ENCODE data around the gene ANKRD11.
"Not testable (repeated sequence)": the region's sequence is repeated elsewhere in the genome, so short reads cannot be mapped to it uniquely, and the experiment has no call there.

The ANKRD11 gene

GRCh38 chr16:89460556-89460955 is 29.8 kb downstream of the ANKRD11 start:
- H3K4me3 ChIP-seq (ENCODE audit: low read depth, low read length), result no peak overlapping the region
- no peak for DNase-seq (ENCODE audit: low read depth)
- TF ChIP-seq, protein P1, sequence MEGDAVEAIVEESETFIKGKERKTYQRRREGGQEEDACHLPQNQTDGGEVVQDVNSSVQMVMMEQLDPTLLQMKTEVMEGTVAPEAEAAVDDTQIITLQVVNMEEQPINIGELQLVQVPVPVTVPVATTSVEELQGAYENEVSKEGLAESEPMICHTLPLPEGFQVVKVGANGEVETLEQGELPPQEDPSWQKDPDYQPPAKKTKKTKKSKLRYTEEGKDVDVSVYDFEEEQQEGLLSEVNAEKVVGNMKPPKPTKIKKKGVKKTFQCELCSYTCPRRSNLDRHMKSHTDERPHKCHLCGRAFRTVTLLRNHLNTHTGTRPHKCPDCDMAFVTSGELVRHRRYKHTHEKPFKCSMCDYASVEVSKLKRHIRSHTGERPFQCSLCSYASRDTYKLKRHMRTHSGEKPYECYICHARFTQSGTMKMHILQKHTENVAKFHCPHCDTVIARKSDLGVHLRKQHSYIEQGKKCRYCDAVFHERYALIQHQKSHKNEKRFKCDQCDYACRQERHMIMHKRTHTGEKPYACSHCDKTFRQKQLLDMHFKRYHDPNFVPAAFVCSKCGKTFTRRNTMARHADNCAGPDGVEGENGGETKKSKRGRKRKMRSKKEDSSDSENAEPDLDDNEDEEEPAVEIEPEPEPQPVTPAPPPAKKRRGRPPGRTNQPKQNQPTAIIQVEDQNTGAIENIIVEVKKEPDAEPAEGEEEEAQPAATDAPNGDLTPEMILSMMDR (IDR thresholded peaks at IDR 0.05; ENCODE audit: control insufficient read depth, extremely low read depth, insufficient read depth), result no peak

DNA sequence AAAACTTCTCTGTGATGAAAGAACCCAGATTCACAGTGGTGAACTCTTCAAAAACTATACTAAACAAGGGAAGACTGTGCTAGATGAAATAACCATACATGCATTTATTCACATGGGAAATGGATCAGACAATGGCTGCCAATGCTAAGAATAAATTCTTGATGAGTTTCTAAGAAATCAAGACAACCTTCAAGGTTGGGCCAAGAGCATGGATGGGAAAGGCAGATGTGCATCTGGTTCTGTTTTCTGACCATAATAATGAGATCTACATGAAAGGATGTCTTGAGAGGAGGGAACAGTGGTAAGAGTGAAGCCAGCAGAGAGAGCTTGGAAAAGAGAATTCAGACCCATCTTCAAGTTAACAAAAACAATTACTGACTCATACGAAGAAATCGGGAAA is 31.4 kb downstream of the ANKRD11 start:
- no peak overlapping the region for H3K4me3 ChIP-seq (ENCODE audit: low read depth, low read length)
- no peak for DNase-seq (ENCODE audit: low read depth)
- TF ChIP-seq, protein P1 (IDR thresholded peaks at IDR 0.05; ENCODE audit: control insufficient read depth, extremely low read depth, insufficient read depth), result no peak

DNA sequence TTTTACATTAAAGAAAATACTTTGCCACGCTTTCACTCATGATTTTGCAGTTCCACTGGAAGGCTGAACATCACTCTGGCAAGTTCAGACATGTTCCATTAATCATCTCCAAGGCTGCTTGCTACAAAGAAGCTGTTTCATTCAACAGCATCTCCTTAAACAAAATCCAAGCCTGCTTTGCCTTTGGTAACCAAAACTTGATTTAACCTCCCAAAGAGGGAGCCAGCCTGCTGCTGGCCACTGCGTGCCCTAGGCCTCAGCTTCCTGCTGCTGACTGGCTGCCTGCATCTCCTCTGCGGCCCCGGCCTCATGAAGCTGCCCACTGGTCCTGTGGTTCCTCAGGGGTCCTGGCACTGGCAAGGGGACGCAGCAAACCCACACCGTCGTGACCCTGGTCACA is 31.8 kb downstream of the ANKRD11 start:
- TF ChIP-seq, protein P1 (IDR thresholded peaks at IDR 0.05; ENCODE audit: control insufficient read depth, extremely low read depth, insufficient read depth), result no peak
- H3K4me3 ChIP-seq (ENCODE audit: low read depth, low read length), result no peak overlapping the region
- DNase-seq (ENCODE audit: low read depth), result no peak

DNA sequence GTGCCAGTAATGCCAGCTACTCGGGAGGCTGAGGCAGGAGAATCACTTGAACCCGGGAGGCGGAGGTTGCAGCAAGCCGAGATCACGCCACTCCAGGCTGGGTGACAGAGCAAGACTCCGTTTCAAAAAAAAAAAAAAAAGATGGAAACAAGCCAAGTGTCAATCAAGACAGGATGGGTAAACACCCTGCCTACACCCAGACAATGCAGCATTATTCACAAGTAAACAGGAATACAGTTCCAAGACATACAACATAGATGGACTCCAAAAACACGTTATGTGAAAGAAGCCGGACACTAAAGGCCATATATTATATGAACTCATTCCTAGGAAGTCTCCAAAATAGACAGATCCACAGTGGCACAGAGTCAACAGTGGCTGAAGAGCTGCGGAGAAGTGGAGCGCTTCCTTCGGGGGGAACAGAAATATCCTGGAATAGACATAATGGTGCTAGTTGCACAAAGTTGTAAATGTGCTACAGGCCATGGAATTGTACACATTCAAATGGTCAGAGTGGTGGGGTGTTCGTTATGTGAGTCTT is 33.9 kb downstream of the ANKRD11 start:
- no peak overlapping the region for H3K4me3 ChIP-seq (ENCODE audit: low read depth, low read length)
- DNase-seq (ENCODE audit: low read depth), result no peak
- TF ChIP-seq, protein P1 (IDR thresholded peaks at IDR 0.05; ENCODE audit: control insufficient read depth, extremely low read depth, insufficient read depth), result no peak

DNA sequence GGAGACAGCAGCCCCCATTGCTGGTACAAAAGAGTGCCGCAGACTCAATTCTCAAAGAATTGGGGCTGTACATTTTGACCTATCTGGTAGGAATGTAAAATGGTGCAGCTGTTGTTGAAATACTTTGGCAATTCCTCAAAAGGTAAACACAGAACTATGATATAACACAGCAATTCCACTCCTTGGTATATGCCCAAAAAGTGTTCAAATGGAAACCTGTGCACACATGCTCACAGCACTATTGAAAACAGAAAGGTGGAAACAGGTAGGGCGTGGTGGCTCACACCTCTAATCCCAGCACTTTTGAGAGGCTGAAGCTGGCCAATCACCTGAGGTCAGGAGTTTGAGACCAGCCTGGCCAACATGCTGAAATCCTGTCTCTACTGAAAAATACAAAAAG is 34.7 kb downstream of the ANKRD11 start:
- TF ChIP-seq, protein P1 (IDR thresholded peaks at IDR 0.05; ENCODE audit: control insufficient read depth, extremely low read depth, insufficient read depth), result no peak
- no peak for DNase-seq (ENCODE audit: low read depth)
- H3K4me3 ChIP-seq (ENCODE audit: low read depth, low read length), result no peak overlapping the region

GRCh38 chr16:89455178-89455577 is 35.2 kb downstream of the ANKRD11 start:
- DNase-seq (ENCODE audit: low read depth), result no peak
- TF ChIP-seq, protein P1 (IDR thresholded peaks at IDR 0.05; ENCODE audit: control insufficient read depth, extremely low read depth, insufficient read depth), result no peak
- no peak overlapping the region for H3K4me3 ChIP-seq (ENCODE audit: low read depth, low read length)

DNA sequence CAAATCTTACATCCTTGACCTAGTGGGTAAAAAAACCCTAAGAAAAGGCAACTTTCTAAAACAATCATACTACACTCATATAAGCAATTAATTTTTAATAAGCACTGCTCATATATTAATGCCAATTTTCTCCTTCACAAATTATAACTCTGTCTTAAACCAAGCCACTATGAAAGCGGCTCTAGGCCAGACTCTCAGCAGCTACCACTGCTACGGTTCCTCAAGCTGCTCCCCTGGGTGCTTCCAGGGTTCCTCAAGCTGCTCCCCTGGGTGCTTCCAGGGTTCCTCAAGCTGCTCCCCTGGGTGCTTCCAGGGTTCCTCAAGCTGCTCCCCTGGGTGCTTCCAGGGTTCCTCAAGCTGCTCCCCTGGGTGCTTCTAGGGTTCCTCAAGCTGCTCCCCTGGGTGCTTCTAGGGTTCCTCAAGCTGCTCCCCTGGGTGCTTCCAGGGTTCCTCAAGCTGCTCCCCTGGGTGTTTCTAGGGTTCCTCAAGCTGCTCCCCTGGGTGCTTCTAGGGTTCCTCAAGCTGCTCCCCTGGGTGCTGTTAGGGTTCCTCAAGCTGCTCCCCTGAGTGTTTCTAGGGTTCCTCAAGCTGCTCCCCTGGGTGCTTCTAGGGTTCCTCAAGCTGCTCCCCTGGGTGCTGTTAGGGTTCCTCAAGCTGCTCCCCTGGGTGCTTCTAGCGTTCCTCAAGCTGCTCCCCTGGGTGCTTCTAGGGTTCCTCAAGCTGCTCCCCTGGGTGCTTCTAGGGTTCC is 35.8 kb downstream of the ANKRD11 start:
- not testable (repeated sequence) for DNase-seq (ENCODE audit: low read depth); H3K4me3 ChIP-seq (ENCODE audit: low read depth, low read length)

Data from LNCaP clone FGC (cell line).